HG03432 (cell line): ENCODE measurements around the gene CRMP1.
"Not testable (repeated sequence)": the region's sequence is repeated elsewhere in the genome, so short reads cannot be mapped to it uniquely, and the experiment has no call there.

Source experiments
- ATAC-seq: cut with Tn5 transposase; IDR thresholded peaks from one replicate; pipeline ENCODE4 v1.9.1; 2021; ENCODE audit warnings: mild to moderate bottlenecking, moderate library complexity; ENCODE audit not compliant: unreplicated experiment

CRMP1 gene

GRCh38 chr4:5825321-5826041, 67.4 kb downstream of the CRMP1 start:
- ATAC-seq: no peak

DNA sequence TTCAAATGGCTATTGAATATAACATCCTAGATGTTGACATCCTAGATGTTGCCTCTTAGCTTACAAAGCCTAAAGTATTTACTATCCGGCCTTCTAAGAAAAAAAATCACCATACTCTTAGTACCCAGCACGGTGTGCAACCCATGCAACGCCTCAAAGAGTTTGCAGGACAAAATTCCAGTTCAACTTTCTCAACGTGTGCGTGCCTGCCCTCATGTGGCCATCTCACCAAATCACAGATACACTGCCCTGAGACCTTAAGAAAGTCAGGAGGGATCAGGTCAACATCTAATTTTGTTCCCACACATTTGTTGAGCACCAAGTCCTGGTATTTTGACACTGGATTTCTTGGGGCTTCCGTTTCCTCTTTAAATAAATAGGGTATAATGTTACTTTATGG, 68.3 kb downstream of the CRMP1 start:
- no peak for ATAC-seq

- no peak for ATAC-seq
Observed at GRCh38 chr4:5824227-5824626, 68.7 kb downstream of the CRMP1 start.

GRCh38 chr4:5823542-5824211, 69.2 kb downstream of the CRMP1 start:
- no peak for ATAC-seq

DNA sequence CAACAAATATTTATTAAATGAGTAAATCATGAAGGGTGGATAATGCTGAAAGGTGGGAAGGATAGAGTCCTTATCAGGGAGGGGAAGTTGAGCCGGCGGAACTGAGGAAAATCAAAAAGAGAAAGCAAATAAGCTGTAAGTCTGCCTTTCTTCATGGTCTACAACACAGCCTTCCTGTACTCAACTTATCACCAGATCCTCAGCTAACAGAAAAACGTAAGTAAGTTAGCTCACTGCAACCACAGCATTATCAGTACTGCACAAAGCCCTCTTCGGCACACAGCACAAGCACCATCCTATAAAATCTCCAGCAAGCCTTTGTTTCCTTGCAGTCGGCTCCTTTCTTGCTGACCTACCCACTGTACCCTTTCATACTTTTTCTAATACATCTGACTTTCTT, 70.3 kb downstream of the CRMP1 start:
- ATAC-seq: no peak

GRCh38 chr4:5821665-5822358, 71.1 kb downstream of the CRMP1 start:
- ATAC-seq: no peak

DNA sequence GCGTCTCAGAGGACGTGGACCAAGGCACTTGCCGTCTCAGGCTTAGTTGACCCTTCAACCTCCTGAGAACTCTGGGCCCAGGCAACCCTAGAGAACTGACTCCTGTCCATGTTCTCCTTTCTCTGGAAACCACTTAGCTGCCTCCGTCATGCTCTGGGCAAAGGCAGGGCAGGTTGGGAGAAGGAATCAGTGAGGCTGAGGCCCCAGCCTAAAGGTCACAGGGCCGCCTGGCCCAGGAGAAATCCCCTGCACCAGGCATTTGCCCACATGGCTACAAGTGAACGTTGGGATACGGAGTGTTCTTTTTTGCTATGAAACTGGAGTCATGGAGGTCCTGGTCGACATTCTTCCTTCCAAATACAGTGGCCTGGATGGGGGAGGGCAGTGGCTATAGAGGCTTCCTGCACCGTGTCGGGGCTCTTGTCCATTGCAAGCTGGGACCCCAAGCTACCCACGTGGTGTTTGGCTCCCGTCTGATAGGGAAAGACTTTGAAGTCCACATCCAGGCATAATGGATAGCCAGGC, 76.0 kb downstream of the CRMP1 start:
- no peak for ATAC-seq

GRCh38 chr4:5816101-5816500, 76.8 kb downstream of the CRMP1 start:
- ATAC-seq: no peak

DNA sequence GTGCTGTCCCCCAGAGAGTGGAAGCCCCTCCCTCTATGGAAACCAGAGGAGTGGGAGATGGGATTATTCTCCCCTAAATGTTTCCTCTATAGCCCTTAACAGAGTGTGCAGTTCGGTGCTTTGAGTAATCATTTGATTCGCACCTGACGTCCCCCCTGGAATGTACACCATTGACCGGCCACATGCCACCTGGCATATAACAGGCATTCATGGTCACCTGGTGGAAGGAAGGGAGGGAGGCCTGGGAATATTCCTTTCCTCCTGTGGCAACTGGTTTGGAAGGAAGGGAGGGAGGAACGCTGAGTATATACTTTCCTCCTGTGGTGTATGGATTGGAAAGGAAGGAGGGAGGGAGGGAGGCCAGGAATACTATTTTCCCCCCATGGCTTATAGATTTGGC, 77.2 kb downstream of the CRMP1 start:
- no peak for ATAC-seq

- no peak for ATAC-seq
Observed at GRCh38 chr4:5814421-5814820, 78.5 kb downstream of the CRMP1 start.

DNA sequence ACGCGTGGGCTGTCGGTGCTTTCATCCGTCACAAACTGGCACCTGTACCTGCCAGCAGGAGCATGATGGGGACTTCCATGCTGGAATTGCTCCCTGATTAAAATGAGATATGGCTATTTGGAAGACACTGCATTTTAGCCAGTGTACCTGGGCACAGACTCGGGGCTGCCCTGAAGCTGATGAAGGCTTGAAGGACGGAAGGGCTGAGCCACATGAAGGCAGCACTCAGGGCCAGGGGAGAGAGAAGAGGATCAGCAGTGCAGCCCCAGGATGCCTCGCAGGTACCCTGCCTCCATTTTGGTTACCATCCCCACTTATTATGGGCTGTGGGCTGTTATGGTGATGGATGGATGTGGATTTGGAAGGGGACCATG, 79.0 kb downstream of the CRMP1 start:
- no peak for ATAC-seq

- ATAC-seq: no peak
Observed at GRCh38 chr4:5812506-5813229, 80.2 kb downstream of the CRMP1 start.

DNA sequence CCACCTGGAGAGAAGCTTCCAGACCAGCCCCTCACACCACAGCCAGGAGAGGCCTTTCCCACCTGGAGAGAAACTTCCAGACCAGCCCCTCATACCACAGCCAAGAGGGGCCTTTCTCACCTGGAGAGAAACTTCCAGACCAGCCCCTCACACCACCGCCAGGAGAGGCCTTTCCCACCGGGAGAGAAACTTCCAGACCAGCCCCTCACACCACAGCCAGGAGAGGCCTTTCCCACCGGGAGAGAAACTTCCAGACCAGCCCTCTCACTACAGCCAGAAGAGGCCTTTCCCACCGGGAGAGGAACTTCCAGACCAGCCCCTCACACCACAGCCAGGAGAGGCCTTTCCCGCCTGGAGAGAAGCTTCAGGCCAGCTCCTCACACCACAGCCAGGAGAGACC, 80.8 kb downstream of the CRMP1 start:
- not testable (repeated sequence) for ATAC-seq

- no peak for ATAC-seq
Observed at GRCh38 chr4:5810770-5811430, 82.0 kb downstream of the CRMP1 start.

DNA sequence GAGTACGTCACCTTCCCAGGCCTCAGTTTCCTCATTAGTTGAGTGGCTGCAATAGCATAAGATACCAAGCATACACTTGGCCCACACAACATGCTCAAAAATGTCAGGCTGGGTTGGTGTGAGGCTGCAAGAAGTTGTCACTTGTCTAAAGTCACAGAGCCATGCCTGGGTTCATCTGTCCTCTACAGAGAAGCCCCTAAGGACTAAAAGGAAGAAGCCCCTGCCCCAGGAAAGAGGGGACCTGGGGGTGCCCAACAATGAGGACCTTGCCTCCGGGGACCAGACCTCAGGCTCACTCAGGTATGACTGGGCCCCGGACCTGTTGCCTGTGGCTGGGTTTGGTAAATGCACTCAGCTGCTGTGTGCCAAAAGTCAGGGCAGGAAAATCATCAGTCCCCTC, 82.7 kb downstream of the CRMP1 start:
- ATAC-seq: no peak

GRCh38 chr4:5809216-5809776, 83.6 kb downstream of the CRMP1 start:
- no peak for ATAC-seq

DNA sequence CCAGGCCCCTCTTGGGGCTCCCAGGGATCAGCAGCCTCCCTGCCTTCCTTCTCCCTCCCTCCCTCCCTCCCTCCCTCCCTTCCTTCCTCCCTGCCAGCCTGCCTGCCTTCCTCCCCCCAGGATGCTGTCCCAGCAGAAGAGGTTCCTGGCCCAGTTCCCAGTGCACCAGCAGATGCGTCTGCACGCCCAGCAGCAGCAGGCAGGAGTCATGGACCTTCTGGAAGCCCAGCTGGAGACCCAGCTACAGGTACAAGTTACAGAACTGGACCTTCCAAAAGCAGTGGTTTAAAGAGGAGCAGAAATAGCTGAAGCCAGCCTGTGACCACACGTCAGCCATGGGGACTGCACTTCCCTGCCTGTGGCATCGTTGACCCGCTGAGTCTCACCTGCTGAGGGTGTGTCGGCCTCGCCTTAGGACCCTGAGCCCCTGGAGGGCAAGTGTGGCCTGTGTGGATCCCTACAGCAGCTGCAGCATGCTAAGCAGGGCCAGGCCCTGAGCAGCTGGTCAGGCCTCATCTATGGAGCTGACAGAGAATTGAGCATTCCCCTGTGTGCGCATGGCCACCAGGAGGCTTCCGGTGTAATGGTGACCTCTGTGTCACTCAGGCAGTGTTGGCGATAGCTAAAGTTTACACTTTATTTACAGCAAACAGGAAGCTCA, 84.7 kb downstream of the CRMP1 start:
- ATAC-seq: no peak

DNA sequence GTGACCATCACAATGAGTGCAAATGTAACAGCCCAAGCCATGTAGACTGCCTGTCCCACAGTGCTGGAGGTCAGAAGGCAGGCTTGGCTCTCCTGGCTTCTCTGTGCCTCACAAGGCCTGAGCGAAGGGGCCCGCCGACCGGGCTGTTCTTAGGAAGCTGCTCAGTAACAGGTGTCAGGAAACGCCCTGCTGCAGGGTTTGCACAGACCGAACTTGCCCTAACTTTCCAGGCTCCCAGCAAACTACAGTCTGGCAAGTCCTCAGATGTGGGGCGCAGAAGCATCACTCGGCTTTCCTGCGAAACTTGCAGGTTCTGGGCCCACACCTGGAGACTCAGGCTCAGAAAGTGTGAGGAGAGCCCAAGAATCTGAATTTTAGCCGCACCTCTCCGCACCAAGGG, 87.6 kb downstream of the CRMP1 start:
- no peak for ATAC-seq

DNA sequence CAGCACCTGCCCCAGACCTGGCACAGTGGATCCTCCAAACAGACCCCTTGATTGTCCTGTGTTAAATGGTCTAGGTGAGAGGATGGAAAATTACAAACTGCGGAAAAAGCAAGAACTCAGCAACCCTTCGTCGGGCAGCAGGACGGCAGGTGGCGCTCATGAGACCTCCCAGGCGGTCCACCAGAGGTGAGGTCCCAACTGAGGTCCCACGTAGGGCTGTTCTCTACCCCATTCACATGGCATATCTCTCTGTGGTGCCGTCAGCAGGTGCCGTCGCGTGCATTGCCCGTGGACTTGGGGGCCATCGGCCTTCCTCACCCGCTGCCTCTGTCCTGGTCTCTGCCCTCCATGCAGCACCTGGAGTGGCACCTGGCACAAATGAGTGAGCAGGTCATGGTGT, 88.2 kb downstream of the CRMP1 start:
- no peak for ATAC-seq

GRCh38 chr4:5802565-5802964, 90.3 kb downstream of the CRMP1 start:
- no peak for ATAC-seq
